Measurements from ENCODE around the gene USP34.

Gene USP34

DNA sequence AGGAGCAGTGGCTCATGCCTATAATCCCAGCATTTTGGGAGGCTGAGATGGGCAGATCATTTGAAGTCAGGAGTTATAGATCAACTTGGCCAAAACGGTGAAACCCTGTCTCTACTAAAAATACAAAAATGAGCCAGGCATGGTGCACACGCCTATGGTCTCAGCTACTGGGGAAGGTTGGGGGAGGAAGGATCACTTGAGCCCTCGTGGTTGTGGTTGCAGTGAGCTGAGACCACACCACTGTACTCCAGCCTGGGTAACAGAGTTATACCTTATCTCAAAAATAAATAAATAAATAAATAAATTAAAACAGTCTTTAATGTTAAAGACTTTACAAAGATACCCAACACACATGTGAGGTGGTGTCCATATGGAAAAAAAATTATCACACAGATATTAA, 174.9 kb downstream of the USP34 start:
- DNase-seq (ENCODE audit: low read depth, low spot score), result no peak

DNA sequence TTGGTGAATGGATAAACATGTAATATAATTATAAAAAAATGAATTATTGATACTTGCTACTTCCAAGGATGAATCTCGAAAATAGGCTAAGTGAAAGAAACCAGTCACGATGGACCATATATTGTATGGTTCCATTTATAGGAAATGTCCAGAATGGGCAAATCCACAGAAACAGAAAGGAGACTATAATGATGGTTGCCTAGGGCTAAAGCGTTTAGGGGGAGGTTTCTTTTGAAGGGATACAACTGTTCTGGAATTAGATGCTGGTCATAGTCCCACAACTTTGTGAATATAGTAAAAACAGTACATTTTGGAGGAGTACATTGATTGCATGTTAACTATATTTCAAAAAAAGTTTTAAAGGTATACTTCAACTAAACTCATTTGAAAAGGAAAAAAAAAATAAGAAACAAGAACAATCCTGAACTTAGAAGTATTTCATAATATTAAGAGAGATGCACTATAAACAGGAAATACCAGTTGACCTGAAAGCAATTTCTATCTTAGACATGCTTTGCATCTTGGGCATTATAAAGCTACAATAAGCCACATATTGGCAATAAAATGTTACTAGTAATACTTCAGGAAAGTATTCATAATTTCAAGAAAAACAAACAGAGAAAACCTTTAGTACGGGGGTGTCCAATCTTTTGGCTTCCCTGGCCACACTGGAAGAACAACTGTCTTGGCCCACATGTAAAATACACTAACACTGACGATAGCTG, 178.9 kb downstream of the USP34 start:
- no peak for DNase-seq (ENCODE audit: low read depth, low spot score)

DNA sequence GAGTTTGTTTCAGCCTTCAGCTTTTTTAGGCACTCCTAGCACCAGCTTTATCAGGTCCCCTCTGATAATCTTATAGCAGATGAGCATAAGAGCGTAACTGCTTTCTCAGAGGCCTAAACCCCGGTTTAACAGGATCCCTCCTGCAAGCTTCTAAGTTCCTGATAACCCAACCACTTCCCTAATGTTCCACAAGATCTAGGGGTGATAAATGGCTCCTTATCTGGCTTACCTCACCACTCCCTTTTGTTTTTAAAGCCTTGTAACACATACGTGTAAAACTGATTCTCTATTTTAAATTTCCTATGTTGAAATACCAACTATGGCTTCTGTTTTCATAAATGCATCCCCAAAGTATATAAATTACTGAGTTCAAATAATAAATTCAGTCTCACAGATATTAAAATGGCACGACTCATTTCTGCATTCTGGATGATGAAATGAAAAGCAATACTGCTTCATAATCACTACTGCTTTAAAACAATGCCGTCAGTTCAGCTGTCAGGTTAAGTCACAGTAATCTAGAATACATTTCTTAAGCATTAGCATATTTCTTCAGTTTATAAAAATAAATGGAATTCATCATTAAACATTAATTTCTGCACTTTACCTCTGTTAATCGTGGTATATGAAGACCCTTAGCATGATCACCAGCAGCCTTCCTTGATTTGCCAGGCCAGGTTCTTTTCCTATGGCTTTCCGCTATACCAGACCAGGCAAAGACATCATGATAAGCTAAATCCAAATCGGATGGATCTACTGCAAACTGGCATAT, 182.6 kb downstream of the USP34 start:
- no peak for DNase-seq (ENCODE audit: low read depth, low spot score)

GRCh38 chr2:61287254-61287653, 183.6 kb downstream of the USP34 start:
- DNase-seq (ENCODE audit: low read depth, low spot score), result no peak

DNA sequence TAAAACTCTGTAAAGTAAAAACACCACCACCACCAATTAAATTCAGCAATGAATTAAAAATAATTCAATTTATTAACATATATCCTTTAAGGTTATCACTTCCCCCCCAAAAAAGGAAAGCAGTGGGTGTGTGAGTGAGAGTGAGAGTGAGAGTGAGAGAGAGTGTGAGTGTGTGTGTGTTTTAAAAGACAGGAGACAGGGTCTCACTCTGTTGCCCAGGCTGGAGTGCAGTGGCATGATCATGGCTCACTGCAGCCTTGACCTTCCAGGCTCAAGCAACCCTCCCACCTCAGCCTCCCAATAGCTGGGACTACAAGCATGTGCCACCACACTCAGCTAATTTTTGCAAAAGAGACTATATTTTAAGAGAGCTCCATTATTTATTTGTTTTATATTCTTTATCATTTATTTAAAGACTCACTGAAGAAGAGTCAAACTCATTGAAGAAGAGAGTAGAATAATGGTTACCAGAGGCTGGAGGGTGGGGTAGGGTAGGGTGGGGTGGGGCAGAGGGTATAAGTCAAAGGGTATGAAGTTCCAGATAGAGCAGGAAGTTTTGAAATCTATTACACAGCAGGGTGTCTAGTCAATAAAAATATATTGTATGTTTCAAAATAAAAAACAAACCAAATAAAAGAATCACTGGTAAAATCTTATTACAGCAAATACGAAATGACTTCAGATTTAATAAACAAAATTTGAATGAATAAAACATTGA, 187.3 kb downstream of the USP34 start:
- DNase-seq (ENCODE audit: low read depth, low spot score), result no peak

- DNase-seq (ENCODE audit: low read depth, low spot score), result no peak
Measured at GRCh38 chr2:61282104-61282590, 188.7 kb downstream of the USP34 start.

DNA sequence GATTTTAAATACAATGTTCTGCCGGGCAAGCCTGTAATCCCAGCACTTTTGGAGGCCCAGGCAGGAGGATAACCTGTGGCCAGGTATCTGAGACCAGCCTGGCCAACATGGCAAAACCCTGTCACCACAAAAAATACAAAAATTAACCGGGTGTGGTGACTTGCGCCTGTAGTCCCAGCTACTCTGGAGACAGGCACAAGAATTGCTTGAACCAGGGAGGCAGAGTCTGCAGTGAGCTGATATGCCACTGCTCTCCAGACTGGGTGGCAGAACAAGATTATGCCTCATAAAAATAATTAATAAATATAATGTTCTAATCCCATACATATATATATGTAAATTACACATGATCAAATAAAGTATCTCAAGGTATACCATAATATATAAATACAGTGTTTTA, 189.6 kb downstream of the USP34 start:
- no peak for DNase-seq (ENCODE audit: low read depth, low spot score)

DNA sequence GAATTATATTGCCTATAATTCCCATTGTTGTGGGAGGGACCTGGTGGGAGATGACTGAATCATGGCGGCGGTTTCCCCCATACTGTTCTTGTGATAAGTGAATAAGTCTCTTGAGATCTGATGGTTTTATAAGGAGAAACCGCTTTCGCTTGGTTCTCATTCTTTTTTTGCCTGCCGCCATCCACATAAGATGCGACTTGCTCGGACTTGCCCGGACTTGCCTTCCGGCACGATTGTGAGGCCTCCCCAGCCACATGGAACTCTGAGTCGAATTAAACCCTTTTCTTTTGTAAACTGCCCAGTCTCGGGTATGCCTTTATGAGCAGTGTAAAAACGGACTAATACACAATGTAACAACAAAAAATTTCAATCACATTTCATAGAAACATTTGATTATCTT, 193.1 kb downstream of the USP34 start:
- DNase-seq (ENCODE audit: low read depth, low spot score), result no peak

DNA sequence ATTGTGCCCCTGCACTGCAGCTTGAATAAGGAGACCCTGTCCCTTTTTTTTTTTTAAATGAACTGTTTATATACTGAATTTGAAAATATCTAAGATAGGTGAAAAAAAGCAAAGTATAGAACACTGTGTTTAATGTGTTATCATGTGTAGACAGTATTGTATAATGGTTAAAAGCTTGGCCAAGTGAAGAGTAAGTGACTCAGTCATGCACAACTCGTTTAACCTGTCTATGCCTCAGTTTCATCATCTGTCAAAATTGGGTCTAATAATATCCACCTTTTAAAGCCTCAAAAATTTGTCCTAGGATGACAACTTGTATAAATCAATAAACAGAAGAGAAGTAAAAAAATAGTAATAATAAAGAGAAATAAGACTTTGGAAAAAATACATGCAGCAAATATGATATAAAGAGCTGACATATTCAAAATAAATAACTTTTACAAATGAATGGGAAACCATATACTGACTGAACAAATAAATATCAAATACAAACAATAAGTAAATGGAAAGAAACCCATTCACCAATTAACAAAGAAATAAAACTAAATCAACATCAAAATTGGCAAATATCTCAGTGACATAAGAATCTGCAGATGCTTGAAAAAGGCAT, 195.2 kb downstream of the USP34 start:
- DNase-seq (ENCODE audit: low read depth, low spot score), result no peak

- DNase-seq (ENCODE audit: low read depth, low spot score), result no peak
Measured at GRCh38 chr2:61272421-61273070, 198.3 kb downstream of the USP34 start.

- no peak for DNase-seq (ENCODE audit: low read depth, low spot score)
Measured at GRCh38 chr2:61268249-61268648, 202.6 kb downstream of the USP34 start.

- DNase-seq (ENCODE audit: low read depth, low spot score), result no peak
Measured at GRCh38 chr2:61266632-61267505, 204.0 kb downstream of the USP34 start.

GRCh38 chr2:61263830-61264229, 207.1 kb downstream of the USP34 start:
- no peak for DNase-seq (ENCODE audit: low read depth, low spot score)

- no peak for DNase-seq (ENCODE audit: low read depth, low spot score)
Measured at GRCh38 chr2:61262699-61263098, 208.2 kb downstream of the USP34 start.

GRCh38 chr2:61257446-61257845, 213.4 kb downstream of the USP34 start:
- no peak for DNase-seq (ENCODE audit: low read depth, low spot score)

- no peak for DNase-seq (ENCODE audit: low read depth, low spot score)
Measured at GRCh38 chr2:61255580-61256437, 215.1 kb downstream of the USP34 start.

DNA sequence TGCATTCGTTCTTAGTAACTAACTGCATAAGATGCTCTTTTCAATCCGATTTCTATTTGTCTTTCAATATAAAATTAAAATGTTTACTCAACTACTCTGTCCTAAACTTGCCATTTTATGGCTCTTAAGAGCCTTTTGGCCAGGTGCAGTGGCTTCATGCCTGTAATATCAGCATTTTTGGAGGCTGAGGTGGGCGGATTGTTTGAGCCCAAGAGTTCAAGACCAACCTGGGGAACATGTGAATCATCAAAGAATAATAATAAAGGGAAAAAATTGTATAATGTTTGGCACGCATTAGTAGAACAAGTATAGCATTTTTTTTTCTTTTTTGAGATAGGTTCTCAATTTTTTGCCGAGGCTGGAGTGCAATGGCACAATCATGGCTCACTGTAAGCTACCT, 216.4 kb downstream of the USP34 start:
- no peak for DNase-seq (ENCODE audit: low read depth, low spot score)

DNA sequence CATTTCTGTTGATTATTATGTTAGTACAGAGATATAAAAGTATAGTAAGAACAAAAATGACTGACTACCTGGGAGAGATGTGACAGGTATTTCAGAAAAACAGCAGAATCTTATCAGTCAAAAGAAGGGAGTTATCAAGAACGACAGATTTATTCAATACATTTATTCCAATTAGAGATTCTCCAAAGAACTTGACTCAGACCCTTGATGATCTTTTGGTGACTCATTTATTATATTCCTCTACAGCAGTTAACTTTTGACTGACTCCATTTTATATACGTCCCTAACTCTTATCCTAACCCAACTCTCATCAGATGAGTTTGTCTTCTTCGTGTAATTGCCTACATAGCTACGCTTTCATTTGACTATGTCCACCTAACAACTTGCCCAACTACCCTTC, 217.8 kb downstream of the USP34 start:
- DNase-seq (ENCODE audit: low read depth, low spot score), result no peak

DNA sequence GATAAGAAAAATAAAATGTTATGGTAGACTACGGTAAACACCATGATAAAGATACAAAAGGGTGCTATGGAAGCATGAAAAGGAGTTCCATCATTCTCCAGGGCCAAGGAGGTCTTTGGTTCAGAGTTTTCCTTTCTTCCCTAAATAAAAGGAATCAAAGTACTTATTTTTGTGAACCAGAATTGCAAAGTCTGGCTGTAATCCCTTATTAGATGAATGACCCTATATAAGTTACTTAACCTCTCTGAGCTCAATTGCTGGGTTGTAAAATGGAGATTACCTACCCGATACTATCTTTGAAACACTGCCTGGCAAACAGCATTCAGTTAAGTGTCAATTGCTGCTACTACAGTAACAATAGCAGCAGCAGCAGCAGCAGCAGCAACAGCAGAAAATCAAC, 218.9 kb downstream of the USP34 start:
- no peak for DNase-seq (ENCODE audit: low read depth, low spot score)
